Measurements from ENCODE around the gene CFAP52.

DNA sequence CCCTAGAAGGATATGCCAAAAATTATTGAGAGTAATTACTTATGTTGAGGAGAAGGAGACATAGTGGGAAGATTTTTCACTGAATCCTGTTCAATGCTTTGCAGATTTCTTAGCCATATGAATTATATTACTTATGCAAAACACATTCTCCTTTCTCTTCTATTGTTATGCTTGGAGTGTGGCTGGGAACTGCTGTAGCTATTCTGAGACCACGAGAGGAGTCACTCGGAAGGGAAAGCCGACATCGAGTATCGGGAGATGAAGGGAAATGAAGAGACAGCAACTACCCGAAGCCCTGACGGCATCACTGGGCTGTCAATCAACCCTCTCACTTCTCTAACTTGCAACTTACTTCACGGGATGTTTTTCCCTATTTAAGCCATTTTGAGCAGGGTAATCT, 40.4 kb upstream of the CFAP52 start:
- no peak for TF ChIP-seq CTCF (IDR thresholded peaks at IDR 0.05; ENCODE audit: extremely low read depth in 1 of 2, insufficient read depth in 1 of 2, low read depth in 1 of 2, low read length in 2 of 2)
- TF ChIP-seq EZH2 (IDR thresholded peaks at IDR 0.05; ENCODE audit: borderline replicate concordance, low read depth, low read length, severe bottlenecking), result no peak
- no peak for TF ChIP-seq POLR2AphosphoS5 (IDR thresholded peaks at IDR 0.05; ENCODE audit: insufficient read depth, low read depth, low read length)
- no peak for TF ChIP-seq POLR2A (IDR thresholded peaks at IDR 0.05; ENCODE audit: low read depth, low read length)

Data from endothelial cell of umbilical vein (primary cell).